Measurements from ENCODE around the gene AFF3.

DNA sequence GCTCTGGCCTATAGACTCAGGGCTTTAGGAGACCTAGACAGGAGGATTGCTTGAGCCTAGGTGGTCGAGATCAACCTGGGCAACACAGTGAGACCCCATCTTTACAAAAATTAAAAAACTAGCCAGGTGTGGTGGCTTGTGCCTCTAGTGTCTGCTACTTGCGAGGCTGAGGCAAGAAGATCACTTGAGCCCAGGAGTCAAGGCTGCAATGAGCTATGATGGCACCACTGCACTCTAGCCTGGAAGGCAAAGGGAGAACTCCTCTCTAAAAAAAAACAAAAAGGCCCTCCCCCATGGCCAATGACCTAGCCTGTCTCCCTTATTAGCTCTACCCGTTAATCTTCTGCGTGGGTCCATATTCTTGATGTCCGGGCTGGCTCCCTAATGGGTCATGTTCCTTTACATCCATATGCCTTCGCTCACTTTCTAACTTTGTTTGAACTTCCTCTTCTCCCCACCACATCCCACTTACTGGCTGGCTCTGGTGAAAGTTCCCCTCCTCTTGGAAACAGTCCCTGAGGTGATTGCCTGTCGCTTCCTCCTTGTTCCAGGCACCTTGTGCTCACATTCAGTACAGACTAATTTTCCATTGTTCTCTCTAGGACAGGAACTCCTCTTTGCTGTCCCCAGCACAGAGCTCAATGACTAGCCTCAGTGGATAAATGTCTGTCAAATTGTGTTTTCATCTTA, 103.0 kb downstream of the AFF3 start:
- TF ChIP-seq, protein P1, sequence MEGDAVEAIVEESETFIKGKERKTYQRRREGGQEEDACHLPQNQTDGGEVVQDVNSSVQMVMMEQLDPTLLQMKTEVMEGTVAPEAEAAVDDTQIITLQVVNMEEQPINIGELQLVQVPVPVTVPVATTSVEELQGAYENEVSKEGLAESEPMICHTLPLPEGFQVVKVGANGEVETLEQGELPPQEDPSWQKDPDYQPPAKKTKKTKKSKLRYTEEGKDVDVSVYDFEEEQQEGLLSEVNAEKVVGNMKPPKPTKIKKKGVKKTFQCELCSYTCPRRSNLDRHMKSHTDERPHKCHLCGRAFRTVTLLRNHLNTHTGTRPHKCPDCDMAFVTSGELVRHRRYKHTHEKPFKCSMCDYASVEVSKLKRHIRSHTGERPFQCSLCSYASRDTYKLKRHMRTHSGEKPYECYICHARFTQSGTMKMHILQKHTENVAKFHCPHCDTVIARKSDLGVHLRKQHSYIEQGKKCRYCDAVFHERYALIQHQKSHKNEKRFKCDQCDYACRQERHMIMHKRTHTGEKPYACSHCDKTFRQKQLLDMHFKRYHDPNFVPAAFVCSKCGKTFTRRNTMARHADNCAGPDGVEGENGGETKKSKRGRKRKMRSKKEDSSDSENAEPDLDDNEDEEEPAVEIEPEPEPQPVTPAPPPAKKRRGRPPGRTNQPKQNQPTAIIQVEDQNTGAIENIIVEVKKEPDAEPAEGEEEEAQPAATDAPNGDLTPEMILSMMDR (IDR thresholded peaks at IDR 0.05; ENCODE audit: low read length), result no peak
- TF ChIP-seq EZH2 (optimal IDR thresholded peaks at IDR 0.05; ENCODE audit: low read depth, low read length) (no peak), EZH2phosphoT487 (IDR thresholded peaks at IDR 0.05; ENCODE audit: low read length) (no peak)
